Measurements from ENCODE around the gene PDE8A.

The PDE8A gene

DNA sequence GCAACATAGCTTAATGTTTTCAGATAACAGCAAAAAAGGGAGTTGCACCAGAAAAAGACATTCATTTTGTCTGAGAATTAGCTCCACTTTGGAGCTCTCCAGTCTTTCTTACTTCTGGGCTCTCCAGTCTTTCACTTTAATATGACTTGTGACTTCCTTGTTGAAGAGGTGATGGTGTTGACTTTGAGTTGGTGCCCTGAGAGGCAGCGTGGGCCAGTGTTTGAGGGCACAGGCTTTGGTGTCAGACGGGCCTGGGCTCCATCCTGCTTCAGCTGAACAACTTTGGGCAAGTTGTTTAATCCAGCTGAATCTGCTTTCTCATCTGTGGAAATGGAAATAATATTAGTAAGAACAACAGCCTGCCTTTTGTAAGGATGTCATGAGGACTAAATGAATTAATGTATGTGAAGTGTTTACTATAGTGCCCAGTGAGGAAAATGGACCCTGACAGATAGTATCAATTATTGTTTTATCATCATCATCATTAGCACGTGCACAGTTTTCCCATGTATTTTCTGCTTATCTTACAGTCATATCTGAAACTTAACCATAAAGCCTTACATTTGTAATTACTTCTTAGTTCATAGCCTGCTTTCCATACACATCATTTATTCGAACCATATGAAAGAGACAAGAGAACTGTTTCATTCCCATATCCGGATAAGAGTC, 108.4 kb downstream of the PDE8A start:
- TF ChIP-seq, protein P1, sequence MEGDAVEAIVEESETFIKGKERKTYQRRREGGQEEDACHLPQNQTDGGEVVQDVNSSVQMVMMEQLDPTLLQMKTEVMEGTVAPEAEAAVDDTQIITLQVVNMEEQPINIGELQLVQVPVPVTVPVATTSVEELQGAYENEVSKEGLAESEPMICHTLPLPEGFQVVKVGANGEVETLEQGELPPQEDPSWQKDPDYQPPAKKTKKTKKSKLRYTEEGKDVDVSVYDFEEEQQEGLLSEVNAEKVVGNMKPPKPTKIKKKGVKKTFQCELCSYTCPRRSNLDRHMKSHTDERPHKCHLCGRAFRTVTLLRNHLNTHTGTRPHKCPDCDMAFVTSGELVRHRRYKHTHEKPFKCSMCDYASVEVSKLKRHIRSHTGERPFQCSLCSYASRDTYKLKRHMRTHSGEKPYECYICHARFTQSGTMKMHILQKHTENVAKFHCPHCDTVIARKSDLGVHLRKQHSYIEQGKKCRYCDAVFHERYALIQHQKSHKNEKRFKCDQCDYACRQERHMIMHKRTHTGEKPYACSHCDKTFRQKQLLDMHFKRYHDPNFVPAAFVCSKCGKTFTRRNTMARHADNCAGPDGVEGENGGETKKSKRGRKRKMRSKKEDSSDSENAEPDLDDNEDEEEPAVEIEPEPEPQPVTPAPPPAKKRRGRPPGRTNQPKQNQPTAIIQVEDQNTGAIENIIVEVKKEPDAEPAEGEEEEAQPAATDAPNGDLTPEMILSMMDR (IDR thresholded peaks at IDR 0.05) = no peak

GRCh38 chr15:85091990-85092389, 110.3 kb downstream of the PDE8A start:
- TF ChIP-seq, protein P1 (IDR thresholded peaks at IDR 0.05) = no peak

DNA sequence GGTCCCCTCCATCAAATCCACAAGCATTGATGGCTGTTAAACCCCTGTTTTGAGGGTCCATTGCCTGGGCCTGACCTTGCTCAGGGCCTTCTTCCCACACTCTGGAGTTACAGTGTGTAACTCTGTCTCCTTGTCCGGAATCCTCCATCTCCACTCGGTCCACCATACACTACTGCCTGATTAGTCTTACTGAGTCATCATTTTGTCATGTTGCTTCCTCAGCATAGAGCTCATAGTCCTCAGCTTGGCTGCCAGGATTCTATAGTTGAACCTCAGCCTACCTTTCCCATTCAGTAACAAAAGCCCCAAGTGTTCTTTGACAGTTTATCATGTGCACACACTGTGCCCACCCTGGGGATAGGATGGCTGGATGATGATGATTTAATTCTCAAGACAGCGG, 113.0 kb downstream of the PDE8A start:
- TF ChIP-seq, protein P1 (IDR thresholded peaks at IDR 0.05) = no peak

DNA sequence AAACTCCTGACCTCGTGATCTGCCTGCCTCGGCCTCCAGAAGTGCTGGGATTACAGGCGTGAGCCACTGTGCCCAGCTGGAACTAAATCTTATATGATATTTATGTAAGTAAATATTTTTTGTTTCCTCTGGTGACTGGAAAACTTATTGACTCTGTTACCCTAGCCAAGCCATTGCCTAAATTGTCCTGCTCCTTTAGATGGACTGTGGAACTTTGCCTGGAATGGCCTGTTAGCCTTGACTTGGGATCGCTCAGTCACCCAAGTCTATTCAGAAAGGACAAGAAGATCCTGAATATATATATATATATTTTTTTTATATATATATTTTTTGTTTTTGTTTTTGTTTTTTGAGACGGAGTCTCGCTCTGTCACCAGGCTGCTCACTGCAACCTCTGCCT, 113.9 kb downstream of the PDE8A start:
- TF ChIP-seq, protein P1 (IDR thresholded peaks at IDR 0.05) = no peak

GRCh38 chr15:85097250-85097649, 115.6 kb downstream of the PDE8A start:
- TF ChIP-seq, protein P1 (IDR thresholded peaks at IDR 0.05) = no peak

DNA sequence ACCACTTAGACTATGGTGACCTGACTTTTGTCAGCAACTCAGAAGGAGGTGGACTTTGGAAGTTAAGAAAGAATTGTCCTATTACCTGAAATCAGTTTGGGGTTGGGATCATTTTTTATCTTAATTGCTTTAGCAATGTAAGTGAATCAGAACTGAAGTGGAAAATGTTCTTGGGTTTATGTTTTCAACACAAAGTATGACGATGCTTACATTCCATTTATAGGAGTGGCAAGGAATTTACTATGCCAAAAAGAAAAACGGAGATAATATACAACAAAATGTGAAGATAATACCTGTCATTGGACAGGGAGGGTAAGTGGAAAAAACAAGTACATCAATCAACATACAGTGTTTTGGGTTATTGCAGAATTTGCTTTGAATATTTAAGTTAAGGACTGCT, 116.1 kb downstream of the PDE8A start:
- TF ChIP-seq, protein P1 (IDR thresholded peaks at IDR 0.05) = no peak

DNA sequence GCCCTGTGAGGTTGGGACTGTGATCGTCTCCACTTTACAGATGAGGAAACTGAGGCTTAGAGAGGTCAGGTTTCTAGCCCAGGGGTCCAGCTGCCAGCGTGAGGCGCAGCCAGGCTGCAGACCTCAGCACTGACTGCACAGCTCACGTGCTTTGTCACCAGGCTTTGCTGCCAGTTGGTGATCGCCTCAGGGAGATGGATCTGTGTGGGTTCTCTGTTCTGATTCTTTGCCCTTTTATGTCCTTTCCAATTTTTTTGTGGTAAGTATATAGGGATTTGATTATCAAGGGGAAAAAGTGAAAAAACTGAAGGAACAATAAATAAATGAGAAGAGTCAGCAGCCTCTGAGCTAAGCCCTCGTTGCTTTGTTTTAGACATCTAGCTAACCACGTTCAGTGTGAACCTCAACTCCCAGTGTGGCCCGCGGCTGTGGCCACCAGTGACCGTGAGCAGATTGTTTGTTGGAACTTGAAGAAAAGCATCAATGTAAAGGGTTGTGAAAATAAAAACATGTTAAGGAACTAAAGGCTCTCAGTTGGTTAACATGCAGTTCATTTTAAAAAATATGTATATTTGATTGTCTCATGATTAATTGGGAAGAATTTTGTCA, 117.6 kb downstream of the PDE8A start:
- TF ChIP-seq, protein P1 (IDR thresholded peaks at IDR 0.05) = no peak
